Germinal center (tissue), 1 donor: Measurements from ENCODE around the gene AMIGO1.

Source experiments
- DNase-seq: peaks from one replicate; pipeline ENCODE4 v3.0.0; 2012; ENCODE audit warnings: mixed read lengths, low spot score

The AMIGO1 gene

GRCh38 chr1:109509176-109510134 lies at the start of gene AMIGO1:
AMIGO1 (minus strand) TSS chr1:109509727; CDS start chr1:109508912, 815 bp downstream.
- DNase-seq = peak; percentile 85

- DNase-seq = no peak
These were observed 48.0 kb upstream of the AMIGO1 start for GRCh38 chr1:109557520-109557919.

- DNase-seq = no peak
These were observed 47.0 kb upstream of the AMIGO1 start for GRCh38 chr1:109556563-109556962.

- peak; percentile 93 for DNase-seq
These were observed 39.1 kb upstream of the AMIGO1 start, which contains the start of gene GNAI3 for GRCh38 chr1:109548321-109549267. GNAI3 (plus strand) TSS chr1:109548615; CDS start chr1:109548721, 106 bp downstream.

GRCh38 chr1:109547463-109548320 lies 38.2 kb upstream of the AMIGO1 start:
- DNase-seq = no peak

- peak; percentile 90 for DNase-seq
These were observed 37.0 kb upstream of the AMIGO1 start for GRCh38 chr1:109546311-109547109.

GRCh38 chr1:109543988-109544735 lies 34.6 kb upstream of the AMIGO1 start:
- no peak for DNase-seq

- no peak for DNase-seq
These were observed 33.9 kb upstream of the AMIGO1 start for GRCh38 chr1:109543283-109543987.

GRCh38 chr1:109542657-109543056 lies 33.1 kb upstream of the AMIGO1 start:
- no peak for DNase-seq

GRCh38 chr1:109541102-109541501 lies 31.6 kb upstream of the AMIGO1 start:
- no peak for DNase-seq

GRCh38 chr1:109539676-109540075 lies 30.1 kb upstream of the AMIGO1 start, which contains the start of gene GPR61:
GPR61 (plus strand) TSS chr1:109539872; CDS start chr1:109543023, 3,151 bp downstream.
- no peak for DNase-seq

- DNase-seq = no peak
These were observed 29.5 kb upstream of the AMIGO1 start for GRCh38 chr1:109538827-109539555.

GRCh38 chr1:109537450-109538178 lies 28.1 kb upstream of the AMIGO1 start:
- DNase-seq = no peak

- no peak for DNase-seq
These were observed 26.5 kb upstream of the AMIGO1 start for GRCh38 chr1:109535971-109536491.

GRCh38 chr1:109535481-109535880 lies 26.0 kb upstream of the AMIGO1 start:
- DNase-seq = no peak

GRCh38 chr1:109534307-109534858 lies 24.9 kb upstream of the AMIGO1 start:
- DNase-seq = no peak
